Chondrocyte (in vitro differentiated cells): ENCODE measurements around the gene SLC39A11. TPM values are rescaled to one million over a fixed set of nuclear protein-coding genes. Genes with fewer than 3 reads are reported as not detected.

Source experiments
- DNase-seq: peaks from one replicate; pipeline ENCODE4 v3.0.0; 2021; ENCODE audit warnings: mixed read lengths, low spot score
- H3K27ac Mint-ChIP-seq: one replicate; pipeline ENCODE4 v1.8.0; 2021; ENCODE audit warnings: mild to moderate bottlenecking, moderate library complexity, mixed read lengths; ENCODE audit not compliant: unreplicated experiment
- H3K27me3 Mint-ChIP-seq: 2 replicates; pipeline ENCODE4 v1.8.0; 2021; ENCODE audit warnings: low read depth, mixed read lengths
- H3K36me3 Mint-ChIP-seq: 2 replicates; pipeline ENCODE4 v1.8.0; 2021; ENCODE audit warnings: low read depth, mixed read lengths
- H3K4me1 Mint-ChIP-seq: 2 replicates; pipeline ENCODE4 v1.8.0; 2021; ENCODE audit warnings: low read depth, mild to moderate bottlenecking, mixed read lengths
- H3K4me3 Mint-ChIP-seq: one replicate; pipeline ENCODE4 v1.8.0; 2021; ENCODE audit warnings: mild to moderate bottlenecking, moderate library complexity, mixed read lengths; ENCODE audit not compliant: unreplicated experiment
- H3K9me3 Mint-ChIP-seq: 2 replicates; pipeline ENCODE4 v1.8.0; 2021; ENCODE audit warnings: low read depth, mixed read lengths
- CTCF ChIP-seq: fragments of 200-600 bp; sonication (generic); IDR thresholded peaks from 2 replicates; pipeline ENCODE4 v1.5.0; 2021; ENCODE audit warnings: antibody characterized with exemption, mild to moderate bottlenecking, moderate library complexity
- total RNA-seq: library from RNA; stranded (reverse); gene quantifications from 3 replicates; pipeline ENCODE4 v1.2.1, GENCODE V29; 2021

The SLC39A11 gene
- total RNA-seq, 1 donor from 2014 or later, result 25.3 TPM

- no peaks in the 10 kb centered on the region for H3K27me3 Mint-ChIP-seq
- H3K9me3 Mint-ChIP-seq, result no peaks in the 10 kb centered on the region
- no peak for DNase-seq
- H3K4me3 Mint-ChIP-seq, result no peak overlapping the region
- no peak for TF ChIP-seq CTCF
- no peak overlapping the region for H3K27ac Mint-ChIP-seq
- peaks cover 33% of the 10 kb centered on the region for H3K4me1 Mint-ChIP-seq
- no peaks in the 10 kb centered on the region for H3K36me3 Mint-ChIP-seq
Measured at GRCh38 chr17:72720494-72720825, 372.0 kb downstream of the SLC39A11 start.

- Mint-ChIP-seq H3K9me3 (no peaks in the 10 kb centered on the region), H3K36me3 (no peaks in the 10 kb centered on the region), H3K4me1 (peaks cover 35% of the 10 kb centered on the region), H3K27ac (peak overlapping the region; percentile 90), H3K27me3 (no peaks in the 10 kb centered on the region), H3K4me3 (peak overlapping the region; percentile 44)
- TF ChIP-seq CTCF, result no peak
- no peak for DNase-seq
Measured at GRCh38 chr17:72719578-72720493, 372.7 kb downstream of the SLC39A11 start.

GRCh38 chr17:72719206-72719577 is 373.3 kb downstream of the SLC39A11 start:
- no peaks in the 10 kb centered on the region for H3K36me3 Mint-ChIP-seq
- no peak for TF ChIP-seq CTCF
- peak overlapping the region; percentile 44 for H3K4me3 Mint-ChIP-seq
- DNase-seq, result no peak
- peak overlapping the region; percentile 90 for H3K27ac Mint-ChIP-seq
- no peaks in the 10 kb centered on the region for H3K9me3 Mint-ChIP-seq
- H3K27me3 Mint-ChIP-seq, result no peaks in the 10 kb centered on the region
- peaks cover 30% of the 10 kb centered on the region for H3K4me1 Mint-ChIP-seq

GRCh38 chr17:72717676-72718075 is 374.8 kb downstream of the SLC39A11 start:
- H3K9me3 Mint-ChIP-seq, result no peaks in the 10 kb centered on the region
- peaks cover 28% of the 10 kb centered on the region for H3K4me1 Mint-ChIP-seq

GRCh38 chr17:72717276-72717675 is 375.2 kb downstream of the SLC39A11 start:
- DNase-seq, result no peak
- H3K27ac Mint-ChIP-seq, result peak overlapping the region; percentile 51
- H3K4me3 Mint-ChIP-seq, result no peak overlapping the region
- H3K27me3 Mint-ChIP-seq, result no peaks in the 10 kb centered on the region
- H3K36me3 Mint-ChIP-seq, result no peaks in the 10 kb centered on the region
- peaks cover 28% of the 10 kb centered on the region for H3K4me1 Mint-ChIP-seq
- TF ChIP-seq CTCF, result no peak
- H3K9me3 Mint-ChIP-seq, result no peaks in the 10 kb centered on the region

More at GRCh38 chr17:72717676-72718075, 374.8 kb downstream of the SLC39A11 start:
- Mint-ChIP-seq H3K36me3 (no peaks in the 10 kb centered on the region), H3K4me3 (no peak overlapping the region), H3K27ac (peak overlapping the region; percentile 51), H3K27me3 (no peaks in the 10 kb centered on the region)
- DNase-seq, result no peak
- no peak for TF ChIP-seq CTCF
